NB4 (cell line): ENCODE data around the gene PCP4L1.

Experiments used
- POLR2A ChIP-seq: IDR thresholded peaks from 2 replicates; pipeline ENCODE4 v1.6.1; 2011; ENCODE audit warnings: mild to moderate bottlenecking; ENCODE audit not compliant: insufficient read length; ENCODE audit errors: extremely low read depth
- TF ChIP-seq, protein P1 (sequence below): IDR thresholded peaks from one replicate; pipeline ENCODE4 v1.5.1; 2012; ENCODE audit warnings: low read depth, low read length
- TF ChIP-seq, protein P2 (sequence below): IDR thresholded peaks from 2 replicates; pipeline ENCODE4 v1.6.1; 2011; ENCODE audit warnings: low read depth, low read length

- TF ChIP-seq POLR2A: no peak
- TF ChIP-seq, protein P1, sequence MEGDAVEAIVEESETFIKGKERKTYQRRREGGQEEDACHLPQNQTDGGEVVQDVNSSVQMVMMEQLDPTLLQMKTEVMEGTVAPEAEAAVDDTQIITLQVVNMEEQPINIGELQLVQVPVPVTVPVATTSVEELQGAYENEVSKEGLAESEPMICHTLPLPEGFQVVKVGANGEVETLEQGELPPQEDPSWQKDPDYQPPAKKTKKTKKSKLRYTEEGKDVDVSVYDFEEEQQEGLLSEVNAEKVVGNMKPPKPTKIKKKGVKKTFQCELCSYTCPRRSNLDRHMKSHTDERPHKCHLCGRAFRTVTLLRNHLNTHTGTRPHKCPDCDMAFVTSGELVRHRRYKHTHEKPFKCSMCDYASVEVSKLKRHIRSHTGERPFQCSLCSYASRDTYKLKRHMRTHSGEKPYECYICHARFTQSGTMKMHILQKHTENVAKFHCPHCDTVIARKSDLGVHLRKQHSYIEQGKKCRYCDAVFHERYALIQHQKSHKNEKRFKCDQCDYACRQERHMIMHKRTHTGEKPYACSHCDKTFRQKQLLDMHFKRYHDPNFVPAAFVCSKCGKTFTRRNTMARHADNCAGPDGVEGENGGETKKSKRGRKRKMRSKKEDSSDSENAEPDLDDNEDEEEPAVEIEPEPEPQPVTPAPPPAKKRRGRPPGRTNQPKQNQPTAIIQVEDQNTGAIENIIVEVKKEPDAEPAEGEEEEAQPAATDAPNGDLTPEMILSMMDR: no peak
- TF ChIP-seq, protein P2, sequence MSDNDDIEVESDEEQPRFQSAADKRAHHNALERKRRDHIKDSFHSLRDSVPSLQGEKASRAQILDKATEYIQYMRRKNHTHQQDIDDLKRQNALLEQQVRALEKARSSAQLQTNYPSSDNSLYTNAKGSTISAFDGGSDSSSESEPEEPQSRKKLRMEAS: peak; percentile 83
These were observed 41.4 kb upstream of the PCP4L1 start for GRCh38 chr1:161216945-161217712.
